CD4-positive, alpha-beta T cell treated with Interleukin-4 for 4 hours (primary cell): ENCODE results near the gene XIRP2.
"Not testable (repeated sequence)": the region's sequence is repeated elsewhere in the genome, so short reads cannot be mapped to it uniquely, and the experiment has no call there.

Experiments
- DNase-seq: peaks from one replicate; pipeline ENCODE4 v3.0.0-alpha.2; 2020

The XIRP2 gene

DNA sequence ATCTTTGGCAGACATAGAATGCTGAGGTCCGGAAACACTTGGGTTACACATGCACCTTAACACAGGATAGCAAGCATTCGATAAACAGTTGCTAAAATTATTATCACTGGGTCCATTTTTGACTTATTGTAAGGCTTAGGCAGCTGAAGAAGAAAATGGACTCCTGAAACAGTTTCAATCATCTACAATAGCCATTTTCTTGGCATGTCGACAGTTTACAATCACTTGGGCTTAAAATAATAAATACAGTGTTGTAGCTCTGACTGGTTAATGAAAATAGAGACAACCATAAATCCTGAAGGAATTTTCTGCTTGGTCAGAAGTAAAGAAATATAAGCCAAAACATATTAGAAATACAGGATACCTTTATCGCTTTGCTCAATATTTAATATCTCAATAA is 169.2 kb downstream of the XIRP2 start:
- no peak for DNase-seq

DNA sequence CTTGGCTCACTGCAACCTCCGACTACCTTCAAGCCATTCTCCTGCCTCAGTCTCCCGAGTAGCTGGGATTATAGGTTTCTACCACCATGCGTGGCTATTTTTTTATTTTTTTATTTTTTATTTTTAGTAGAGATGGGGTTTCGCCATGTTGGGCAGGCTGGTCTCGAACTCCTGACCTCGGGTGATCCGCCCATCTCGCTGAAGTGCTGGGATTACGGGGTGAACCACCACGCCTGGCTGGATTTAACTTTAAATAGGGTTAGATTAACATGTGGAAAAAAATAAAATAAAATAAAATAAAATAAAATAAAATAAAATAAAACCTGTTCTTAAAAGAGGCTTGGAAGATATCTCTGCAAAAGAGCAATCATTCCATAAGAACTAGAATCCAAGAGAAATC is 170.9 kb downstream of the XIRP2 start:
- no peak for DNase-seq

DNA sequence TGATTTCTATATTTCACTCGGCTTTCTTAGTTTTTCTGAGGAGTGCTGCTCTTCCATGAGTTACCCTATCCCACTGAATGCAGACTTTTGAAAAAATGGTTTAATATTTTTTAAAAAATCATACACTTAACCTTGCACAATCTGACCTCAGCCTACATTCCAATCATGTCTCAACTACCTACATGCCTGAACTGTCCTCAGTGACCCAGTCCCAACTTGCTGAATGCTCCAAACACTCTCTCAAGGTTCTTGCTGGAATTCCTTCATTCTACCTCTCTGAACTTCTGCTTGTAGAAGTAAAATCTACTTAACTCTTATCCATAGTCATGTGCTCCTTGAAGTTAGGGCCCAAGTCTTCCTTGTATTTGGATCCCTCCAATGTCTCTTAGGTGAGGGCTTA is 181.6 kb downstream of the XIRP2 start:
- DNase-seq: no peak

DNA sequence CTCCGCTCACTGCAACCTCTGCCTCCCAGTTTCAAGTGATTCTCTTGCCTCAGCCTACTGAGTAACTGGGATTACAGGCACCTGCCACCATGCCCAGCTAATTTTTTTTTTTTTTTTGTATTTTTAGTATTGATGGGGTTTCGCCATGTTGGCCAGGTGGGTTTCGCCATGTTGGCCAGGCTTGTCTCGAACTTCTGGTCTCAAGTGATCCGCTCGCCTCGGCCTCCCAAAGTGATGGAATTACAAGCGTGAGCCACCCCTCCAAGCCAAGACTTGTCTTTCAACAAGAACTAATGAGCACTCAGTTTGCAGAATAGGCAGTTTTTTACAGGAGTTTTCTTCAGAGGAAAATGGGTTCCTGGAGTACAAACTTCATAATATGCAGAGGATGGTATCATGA is 187.4 kb downstream of the XIRP2 start:
- not testable (repeated sequence) for DNase-seq

DNA sequence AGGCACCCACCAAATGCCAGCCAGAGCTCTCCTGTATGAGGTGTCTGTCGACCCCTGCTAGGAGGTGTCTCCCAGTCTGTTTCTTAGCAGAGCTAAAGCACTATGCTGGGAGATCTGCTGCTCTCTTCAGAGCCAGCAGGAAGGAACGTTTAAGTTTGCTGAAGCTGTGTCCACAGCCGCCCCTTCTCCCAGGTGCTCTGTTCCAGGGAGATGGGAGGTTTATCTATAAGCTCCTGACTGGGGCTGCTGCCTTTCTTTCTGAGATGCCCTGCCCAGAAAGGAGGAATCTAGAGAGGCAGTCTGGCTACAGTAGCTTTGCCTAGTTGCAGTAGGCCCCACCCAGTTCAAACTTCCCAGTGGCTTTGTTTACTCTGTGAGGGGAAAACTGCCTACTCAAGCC is 210.7 kb downstream of the XIRP2 start:
- not testable (repeated sequence) for DNase-seq

DNA sequence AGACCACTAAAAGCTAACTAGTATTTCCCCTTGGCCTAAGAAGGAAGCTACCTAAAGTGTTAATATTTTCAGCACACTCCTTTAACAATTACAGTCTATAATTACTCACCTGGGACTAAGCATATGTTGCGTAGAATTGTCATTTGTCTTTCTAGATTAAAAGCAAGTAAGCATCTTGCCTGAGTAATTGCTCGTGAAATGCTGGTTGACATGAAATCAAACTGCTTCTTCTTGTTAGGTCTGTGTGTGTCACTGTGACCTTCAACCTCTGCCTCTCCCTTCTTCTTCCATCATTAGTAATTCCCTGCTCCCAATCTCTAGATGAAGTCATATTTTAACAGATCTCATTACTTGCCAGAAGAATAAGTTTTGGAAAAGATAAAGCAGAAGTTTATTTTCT is 212.2 kb downstream of the XIRP2 start:
- DNase-seq: no peak

DNA sequence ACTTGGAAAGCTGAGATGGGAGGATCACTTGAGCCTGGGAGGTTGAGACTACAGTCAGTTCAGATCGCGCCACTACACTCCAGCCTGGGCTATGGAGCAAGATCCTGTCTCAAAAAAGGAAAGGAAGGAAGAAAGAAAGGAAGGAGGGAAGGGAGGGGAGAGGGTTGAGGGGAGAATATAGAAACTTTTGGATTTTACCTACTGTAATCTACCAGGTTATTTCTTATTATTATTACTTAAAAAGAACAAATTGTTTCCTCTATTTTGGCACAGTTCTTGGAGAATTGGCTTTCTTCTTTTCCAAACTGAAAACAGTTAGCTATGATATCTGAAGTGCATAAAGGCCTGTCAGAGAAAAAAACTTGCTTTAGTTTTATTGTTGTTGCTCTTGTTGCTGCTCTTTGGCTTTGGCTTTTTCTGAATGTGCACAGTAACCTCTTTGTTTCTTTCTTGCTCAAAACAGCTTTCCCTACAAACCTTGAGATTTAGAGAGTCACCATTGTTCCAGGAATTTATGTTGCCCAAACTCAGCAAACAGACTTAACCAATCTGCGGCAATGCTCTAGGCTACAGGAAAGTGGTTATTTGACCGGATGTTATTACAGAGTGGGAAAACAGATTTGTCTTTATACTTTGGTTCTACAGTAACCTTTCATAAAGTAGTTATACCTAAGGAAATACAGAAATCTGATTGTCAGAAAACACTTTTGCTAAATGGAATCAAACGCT is 214.9 kb downstream of the XIRP2 start:
- DNase-seq: no peak

DNA sequence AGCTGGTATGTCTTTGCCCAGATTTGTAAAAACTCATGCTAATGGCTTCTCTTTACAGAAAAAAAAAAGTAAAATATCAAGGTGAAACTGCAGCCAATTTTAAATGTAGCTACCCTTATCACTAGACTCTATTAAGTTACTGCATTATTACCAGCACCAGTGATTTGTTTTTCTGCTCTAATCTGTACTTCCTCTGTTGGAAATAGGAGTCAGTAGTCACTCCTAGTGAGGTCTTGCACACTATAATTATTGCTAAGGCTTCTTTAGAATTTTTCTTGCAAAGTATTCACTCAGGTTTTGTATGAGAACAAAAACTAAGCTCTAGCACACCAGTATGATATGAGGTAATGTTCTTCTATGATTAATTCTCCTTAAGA is 215.5 kb downstream of the XIRP2 start:
- no peak for DNase-seq

DNA sequence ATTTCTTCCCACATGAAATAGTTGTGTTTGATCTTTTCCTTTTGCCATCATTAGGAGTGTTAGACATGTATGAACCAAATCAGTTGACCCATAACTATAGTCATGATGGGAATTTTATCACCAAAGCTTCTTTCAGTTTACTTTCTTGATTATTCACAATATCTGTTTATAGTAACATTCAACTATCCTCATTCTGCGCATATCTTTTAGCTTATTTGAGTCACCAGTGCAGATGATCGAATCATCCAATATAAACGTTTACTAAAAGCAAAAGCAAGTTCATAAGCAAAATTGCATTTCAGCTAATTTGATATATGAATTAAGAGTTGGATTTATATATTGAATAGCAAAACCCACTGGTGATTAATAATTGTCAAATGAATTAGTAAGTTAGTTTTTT is 216.4 kb downstream of the XIRP2 start:
- no peak for DNase-seq

DNA sequence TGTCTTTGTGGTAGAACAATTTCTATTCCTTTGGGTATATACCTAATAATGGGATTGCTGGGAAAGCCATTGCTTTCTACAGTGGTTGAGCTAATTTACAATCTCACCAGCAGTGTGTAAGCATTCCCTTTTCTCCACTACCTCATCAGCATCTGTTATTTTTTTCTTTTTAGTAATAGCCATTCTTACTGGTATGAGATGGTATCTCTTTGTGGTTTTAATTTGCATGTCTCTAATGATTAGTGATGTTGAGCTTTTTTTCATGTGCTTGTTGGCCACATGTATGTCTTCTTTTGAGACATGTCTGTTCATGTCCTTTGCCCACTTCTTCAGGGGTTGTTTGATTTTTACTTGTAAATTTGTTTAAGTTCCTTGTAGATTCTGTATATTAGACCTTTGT is 221.4 kb downstream of the XIRP2 start:
- DNase-seq: not testable (repeated sequence)

DNA sequence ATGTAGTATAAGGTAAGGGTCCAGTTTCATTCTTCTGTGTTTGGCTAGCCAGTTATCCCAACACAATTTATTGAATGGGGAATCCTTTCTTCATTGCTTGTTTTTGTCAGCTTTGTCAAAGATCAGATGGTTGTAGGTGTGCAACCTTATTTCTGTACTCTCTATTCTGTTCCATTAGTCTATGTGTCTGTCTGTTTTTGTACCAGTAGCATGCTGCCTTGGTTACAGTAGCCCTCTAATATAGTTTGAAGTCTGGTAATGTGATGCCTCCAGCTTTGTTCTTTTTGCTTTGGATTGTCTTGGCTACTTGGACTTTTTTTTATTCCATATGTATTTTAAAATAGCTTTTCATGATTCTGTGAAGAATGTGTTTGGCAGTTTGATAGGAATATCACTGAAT is 222.1 kb downstream of the XIRP2 start:
- DNase-seq: no peak

DNA sequence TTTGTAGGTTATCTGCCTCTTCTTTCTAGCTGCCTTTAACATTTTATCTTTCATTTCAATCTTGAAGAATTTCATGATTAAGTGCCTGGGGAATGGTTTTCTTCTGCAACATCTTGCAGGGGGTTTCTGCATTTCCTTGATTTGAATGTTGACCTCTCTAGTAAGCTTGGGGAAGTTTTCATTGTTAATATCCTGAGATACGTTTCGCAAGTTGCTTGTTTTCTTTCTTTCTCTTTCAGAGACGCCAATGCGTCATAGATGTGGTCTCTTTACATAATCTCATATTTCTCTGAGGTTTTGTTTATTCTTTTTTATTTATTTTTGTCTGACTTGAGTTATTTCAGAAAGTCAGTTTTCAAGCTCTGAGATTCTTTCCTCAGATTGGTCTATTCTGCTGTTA is 225.7 kb downstream of the XIRP2 start:
- DNase-seq: no peak

DNA sequence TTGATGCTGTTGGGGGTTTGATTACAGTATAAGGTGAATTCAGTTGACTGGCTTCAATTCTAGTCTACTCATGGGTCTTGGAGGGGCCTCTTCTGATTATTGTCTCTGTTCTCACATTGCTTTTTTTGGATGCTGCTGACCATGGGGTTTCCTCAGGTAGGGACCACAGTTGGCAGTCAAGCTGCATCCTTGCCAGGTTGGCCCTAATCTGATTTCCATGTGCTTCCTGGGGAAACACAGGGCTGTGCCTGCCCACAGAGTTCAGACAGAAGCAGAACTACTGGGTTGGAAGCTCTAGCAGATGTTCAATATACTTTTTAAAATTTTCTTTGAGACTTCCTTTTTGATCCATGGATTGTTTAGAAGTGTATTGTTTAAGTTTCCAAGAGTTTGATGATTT is 227.3 kb downstream of the XIRP2 start:
- DNase-seq: no peak

DNA sequence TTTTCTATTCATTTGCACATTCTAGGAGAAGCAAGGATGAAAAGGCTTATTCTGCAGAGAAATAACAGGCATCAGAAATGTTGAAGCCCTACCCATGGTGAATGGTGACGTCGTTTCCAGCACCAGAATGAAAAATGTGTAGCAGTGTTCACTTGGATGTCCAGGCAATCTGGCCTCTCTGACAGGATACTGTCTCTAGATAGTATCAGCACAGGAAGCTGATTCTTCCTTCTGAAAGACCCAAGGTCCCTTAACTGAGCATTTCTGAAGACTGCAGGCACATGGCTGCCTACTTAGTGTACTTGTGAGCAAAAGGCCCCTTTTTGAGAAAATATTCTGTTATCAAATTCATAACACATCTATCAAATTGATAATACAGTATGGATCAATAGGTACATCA is 234.1 kb downstream of the XIRP2 start:
- no peak for DNase-seq

DNA sequence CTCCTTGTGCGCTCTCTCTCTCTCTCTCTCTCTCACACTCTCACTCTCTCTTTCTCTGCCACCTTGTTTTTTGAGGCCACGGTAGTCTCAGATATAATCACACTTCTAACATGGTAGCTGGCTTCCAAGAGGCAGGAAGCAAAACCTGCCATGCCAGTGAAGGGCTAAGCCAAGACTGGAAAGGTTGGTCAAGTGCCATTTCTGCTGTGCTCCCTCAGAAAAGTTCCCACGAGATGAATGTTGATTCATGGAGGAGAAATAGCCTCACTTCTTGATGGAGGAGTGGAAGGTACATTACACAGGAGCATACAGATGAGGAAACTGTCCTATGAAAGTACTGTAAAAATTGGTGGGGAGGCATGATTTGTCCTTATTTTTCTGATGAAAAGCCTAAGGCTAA is 237.9 kb downstream of the XIRP2 start:
- DNase-seq: no peak

DNA sequence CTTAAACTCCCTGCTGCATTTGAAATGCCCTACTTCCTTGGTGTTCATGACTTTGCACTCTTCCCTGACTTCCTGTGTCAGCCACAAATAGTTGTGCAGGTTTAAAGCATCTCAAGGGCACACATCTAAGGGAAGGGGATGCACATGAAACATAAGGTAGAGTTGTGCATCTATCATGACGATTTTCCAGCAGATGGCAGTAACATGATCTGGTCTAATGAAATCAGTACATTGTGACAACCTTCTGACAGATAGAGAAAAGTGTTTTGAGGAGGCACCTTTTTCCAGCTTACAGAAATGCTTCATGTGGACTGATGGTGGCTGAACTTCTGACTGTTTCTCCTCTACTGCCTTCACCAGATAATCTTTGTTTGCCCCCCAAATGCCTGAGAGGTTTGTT is 238.9 kb downstream of the XIRP2 start:
- DNase-seq: no peak

DNA sequence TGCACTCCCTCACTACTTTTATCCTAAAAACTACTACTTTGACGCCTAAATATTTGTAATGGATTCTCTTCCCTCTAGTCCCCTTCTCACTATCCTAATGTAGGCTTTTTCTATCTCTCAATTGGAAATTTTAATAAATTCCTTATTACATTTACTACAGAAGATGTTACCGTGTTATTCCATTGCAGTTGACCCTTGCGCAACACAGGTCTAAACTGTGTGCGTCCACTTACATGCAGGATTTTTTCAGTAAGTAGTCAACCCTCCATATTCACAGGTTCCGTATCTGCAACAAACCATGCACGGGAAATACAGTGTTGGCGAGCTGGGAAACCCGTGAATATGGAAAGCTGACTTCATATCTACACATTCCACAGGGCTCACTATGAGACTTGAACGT is 239.8 kb downstream of the XIRP2 start:
- no peak for DNase-seq

DNA sequence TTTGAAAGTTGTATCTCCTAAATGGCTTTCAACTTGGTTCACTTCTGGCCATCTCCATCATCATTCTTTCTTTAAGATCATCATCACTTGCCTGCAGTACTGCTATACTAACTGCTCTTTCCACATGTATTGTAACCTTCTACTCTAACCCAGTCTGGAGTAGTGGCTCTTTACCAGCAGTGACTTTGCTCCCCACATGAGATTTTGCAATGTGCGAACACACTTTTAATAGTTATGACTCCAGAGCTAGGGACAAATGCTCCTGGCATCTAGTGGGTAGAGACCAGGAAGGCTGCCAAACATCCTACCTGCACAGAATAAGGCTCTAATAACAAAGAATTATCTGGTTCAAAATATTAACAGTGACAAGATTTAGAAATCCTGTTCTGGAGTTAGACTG is 243.8 kb downstream of the XIRP2 start:
- DNase-seq: no peak

DNA sequence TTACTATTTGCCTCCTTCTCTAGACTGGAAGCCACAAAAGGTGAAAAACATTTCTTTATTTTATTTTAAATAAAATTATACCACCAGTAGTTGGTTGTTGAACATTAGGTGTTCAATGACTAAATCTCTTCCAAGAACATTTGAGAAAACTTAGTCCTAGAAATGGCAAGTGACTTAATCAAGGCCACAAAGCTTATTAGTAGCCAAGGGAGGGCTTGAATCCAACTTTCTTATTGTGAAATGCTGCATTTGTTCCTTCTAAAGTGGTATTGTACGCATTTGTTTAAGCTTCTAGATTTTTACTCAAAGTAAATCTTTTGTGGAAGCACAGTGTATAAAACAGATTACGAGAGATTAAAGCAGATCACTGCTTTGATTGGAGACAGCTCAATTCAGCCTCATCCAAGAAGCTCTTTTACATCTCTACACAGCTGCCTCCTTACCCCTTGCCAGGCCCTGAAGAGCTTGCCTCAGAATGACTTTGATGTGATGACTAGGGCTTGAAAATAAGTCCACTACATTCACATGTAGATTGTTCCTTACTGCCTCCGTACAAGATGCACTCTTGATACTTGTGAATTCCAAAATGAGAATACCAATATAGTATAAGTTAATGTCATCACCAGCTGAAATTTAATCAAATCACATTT is 244.8 kb downstream of the XIRP2 start:
- DNase-seq: no peak

DNA sequence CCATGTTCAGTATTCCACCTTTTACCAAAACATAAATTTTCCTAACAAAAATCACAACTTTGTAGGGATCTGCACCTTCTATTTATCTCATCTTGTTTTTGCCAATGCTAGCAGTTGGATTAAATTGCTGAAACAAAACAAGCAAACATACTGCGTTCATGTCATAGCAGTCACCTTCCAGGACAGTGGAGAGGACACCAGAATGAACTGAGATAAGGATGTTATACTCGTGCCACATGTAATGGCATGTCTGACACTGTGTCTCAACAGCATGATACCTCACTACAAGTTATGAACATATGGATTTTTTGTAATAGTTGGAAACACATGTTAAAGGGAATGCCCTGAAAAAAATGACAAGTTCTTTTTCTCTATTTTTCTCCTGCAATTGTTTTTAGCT is 245.3 kb downstream of the XIRP2 start:
- no peak for DNase-seq

DNA sequence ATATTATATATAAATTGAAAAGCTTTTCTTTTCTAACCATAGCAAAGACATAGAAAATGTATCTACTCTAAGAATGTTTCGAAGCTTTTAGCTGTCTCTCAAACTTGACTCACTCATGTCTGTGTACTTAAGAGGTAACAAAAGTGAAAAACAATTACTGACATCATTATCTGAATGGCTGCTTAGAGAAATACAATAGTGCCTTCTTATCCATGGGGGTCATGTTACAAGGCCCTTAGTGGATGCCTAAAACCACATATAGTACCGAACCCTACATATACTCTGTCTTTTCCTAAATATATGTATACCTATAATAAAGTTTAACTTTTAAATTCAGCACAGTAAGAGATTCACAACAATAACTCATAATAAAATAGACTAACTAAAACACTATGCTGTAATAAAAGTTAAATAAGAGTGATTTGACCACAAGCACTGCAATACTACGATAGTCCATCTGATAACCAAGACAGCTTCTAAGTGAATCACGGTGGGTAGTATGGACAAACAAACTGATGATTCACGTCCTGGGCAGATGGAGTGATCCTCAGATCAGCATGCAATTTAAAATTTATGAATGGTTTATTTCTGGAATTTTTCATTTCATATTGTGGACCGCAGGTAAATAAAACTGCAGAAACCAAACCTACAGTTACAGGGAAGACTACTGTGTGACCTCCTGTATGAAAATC is 246.2 kb downstream of the XIRP2 start:
- no peak for DNase-seq

DNA sequence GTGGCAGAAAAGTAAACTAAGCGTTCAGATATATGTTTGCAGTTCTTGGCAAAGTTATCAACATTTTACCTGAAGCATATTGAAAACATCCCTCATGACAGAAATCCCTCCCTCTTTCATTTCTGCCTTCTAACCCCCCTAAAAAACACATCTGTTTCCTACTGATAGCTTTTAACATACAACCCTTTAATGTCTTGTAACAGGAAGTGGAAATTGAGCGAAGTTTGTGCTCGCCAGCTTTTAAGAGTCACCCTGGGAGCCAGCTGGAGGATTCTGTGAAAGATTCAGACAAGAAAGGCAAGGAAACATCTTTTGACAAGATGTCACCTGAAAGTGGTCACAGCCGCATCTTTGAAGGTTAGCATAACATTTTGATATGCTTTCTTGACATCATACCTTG is 247.4 kb downstream of the XIRP2 start:
- no peak for DNase-seq

DNA sequence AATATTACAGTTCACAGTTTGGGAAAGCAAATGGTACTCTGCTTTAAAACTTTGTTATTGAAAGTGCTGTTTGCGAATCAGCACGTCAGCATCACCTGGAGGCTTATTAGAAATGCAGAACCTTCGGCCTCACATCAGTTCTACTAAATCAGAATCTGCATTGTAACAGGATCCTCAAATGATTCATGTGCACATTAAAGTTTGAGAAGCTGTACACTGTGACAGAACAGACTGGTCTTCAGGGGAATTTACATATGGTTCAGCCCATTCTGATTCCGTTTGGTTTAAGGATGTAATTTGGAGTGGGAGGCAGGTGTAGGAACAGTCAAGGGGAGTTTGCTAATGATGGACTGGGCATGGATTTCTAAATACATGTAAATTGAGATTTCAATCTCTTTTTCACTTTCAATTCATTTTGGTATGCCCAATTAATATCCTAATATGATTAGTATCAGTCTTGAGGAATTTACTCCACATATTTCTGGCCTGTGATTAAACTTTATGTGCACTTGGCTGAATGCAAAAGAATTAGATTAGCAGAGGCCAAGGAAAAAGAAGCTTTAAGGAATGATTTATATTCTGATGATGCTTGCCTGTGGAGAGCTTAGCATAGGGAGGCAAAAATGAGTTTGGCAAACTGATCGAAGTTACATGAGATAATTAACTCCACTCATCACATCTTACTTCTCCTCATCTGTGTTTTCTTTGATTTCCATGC is 248.8 kb downstream of the XIRP2 start:
- DNase-seq: no peak

DNA sequence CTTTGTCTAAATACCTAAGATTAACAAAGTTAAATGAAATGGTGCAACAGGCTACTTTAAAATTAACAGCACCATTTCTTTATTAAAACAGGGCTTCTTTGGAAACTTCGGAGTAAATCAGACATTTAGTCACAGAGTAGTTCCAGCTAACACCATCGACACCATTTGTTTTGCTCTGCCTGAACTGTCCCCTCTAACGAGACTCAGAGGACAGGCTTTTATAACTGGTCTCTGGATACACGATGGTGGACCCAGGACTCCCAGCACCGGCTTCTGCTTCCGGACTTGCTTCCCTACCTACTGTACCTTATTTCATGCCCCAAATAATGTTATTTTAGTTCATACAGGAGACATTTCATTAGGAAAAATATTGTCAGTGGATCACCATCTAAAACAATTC is 252.1 kb downstream of the XIRP2 start:
- DNase-seq: no peak
